ENCODE measurements around the gene LONRF2.

Gene LONRF2

DNA sequence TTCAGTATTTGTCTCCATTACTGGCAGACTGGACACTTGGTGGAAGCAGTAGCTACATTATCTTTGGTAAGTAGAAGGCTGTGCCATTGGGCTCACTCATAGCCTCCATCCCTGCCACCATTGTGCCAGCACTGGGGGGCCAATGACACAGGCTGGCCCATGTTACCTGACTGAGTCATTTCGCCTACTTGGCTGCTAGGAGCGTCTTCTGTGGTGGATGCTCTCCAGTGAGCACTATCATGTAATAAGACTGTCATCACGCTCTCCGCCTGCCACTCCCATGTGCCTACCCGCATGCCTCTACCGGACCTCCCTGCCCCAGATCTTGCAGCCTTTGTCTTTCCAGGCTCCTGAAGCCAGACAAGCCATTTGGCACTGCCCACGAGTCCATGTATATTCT lies 56.2 kb downstream of the LONRF2 start:
- H3K27me3 ChIP-seq (replicated peaks; ENCODE audit: control insufficient read depth, insufficient read depth, low read length): no peaks in the 10 kb centered on the region; the same call in 1 of the 2 replicates
- no peak overlapping the region for H3K4me3 ChIP-seq (replicated peaks; ENCODE audit: low read depth, low read length)
- TF ChIP-seq CTCF (IDR thresholded peaks at IDR 0.05; ENCODE audit: insufficient read depth, low read length, poor library complexity, severe bottlenecking): no peak
- H3K36me3 ChIP-seq (ENCODE audit: control insufficient read depth, insufficient read depth, low read length): no peaks in the 10 kb centered on the region
- DNase-seq (ENCODE audit: extremely low read depth, insufficient read length): no peak

GRCh38 chr2:100265226-100265625 lies 57.1 kb downstream of the LONRF2 start:
- no peak overlapping the region for H3K4me3 ChIP-seq (replicated peaks; ENCODE audit: low read depth, low read length)
- no peaks in the 10 kb centered on the region for H3K36me3 ChIP-seq (ENCODE audit: control insufficient read depth, insufficient read depth, low read length)
- DNase-seq (ENCODE audit: extremely low read depth, insufficient read length): no peak
- TF ChIP-seq CTCF (IDR thresholded peaks at IDR 0.05; ENCODE audit: insufficient read depth, low read length, poor library complexity, severe bottlenecking): no peak
- H3K27me3 ChIP-seq (replicated peaks; ENCODE audit: control insufficient read depth, insufficient read depth, low read length): no peaks in the 10 kb centered on the region; the same call in 1 of the 2 replicates

- Histone ChIP-seq H3K4me3 (replicated peaks; ENCODE audit: low read depth, low read length) (no peak overlapping the region), H3K36me3 (ENCODE audit: control insufficient read depth, insufficient read depth, low read length) (no peaks in the 10 kb centered on the region), H3K27me3 (replicated peaks; ENCODE audit: control insufficient read depth, insufficient read depth, low read length) (no peaks in the 10 kb centered on the region; the same call in 1 of the 2 replicates)
- DNase-seq (ENCODE audit: extremely low read depth, insufficient read length): no peak
- TF ChIP-seq CTCF (IDR thresholded peaks at IDR 0.05; ENCODE audit: insufficient read depth, low read length, poor library complexity, severe bottlenecking): no peak
These were observed 57.6 kb downstream of the LONRF2 start for GRCh38 chr2:100264651-100265050.

DNA sequence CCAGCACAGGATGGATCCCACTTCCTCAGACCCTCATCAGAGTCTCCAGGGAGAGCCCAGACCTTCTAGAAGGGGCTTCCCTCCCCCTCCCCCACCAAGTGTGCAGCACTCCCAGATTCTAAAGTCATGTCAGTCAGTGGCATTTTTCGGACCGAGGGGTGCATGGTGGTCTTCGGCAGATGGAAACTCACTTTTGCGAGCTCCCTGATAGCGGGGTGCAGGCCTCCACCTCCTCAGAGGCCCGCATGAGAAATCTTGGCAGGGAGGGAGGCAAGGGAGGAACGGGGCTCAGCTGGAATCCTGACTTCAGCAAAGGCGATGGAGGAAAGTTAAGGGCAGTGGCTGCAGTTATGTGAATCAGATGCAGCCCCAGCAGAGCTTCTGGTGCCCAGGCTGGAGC lies 58.2 kb downstream of the LONRF2 start:
- Histone ChIP-seq H3K36me3 (ENCODE audit: control insufficient read depth, insufficient read depth, low read length) (no peaks in the 10 kb centered on the region), H3K4me3 (replicated peaks; ENCODE audit: low read depth, low read length) (no peak overlapping the region), H3K27me3 (replicated peaks; ENCODE audit: control insufficient read depth, insufficient read depth, low read length) (no peaks in the 10 kb centered on the region; the same call in 1 of the 2 replicates)
- no peak for TF ChIP-seq CTCF (IDR thresholded peaks at IDR 0.05; ENCODE audit: insufficient read depth, low read length, poor library complexity, severe bottlenecking)
- no peak for DNase-seq (ENCODE audit: extremely low read depth, insufficient read length)

DNA sequence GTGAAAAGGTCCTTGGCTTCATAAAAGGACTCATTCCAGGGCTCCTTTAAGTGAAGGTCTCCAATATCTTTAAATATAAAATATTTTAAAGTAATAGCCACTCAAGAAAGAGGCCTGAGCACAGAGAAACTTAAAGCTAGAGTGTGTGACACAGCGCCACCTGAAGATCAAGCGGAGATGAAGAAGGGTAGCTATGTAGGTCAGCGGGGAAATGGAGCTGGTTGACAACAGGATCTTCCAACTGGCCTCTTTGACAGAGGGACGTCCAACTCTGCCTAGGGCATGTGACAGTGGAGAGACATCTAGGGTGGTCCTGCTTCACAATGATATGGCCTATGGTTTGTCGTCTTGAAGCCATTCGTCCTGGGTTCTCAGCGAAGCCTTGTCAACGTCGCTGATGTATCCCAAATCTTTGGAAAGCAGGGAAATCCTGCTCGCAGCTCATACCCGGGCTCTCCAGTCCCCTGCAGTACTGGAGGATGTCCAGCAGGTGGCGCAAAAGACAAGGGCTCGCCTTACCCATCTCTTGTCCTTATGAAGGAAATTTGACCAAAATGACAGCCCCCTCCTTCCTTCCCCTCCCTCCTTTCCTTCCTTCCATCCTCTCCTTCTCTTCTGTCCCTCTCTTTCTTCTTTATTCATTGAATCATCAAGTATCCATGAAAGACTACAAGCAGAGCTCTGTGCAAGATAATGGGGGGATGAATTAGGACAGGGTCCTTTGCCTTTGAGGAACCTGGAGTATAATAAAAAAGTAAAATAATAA lies 59.6 kb downstream of the LONRF2 start:
- peak; percentile 94 for TF ChIP-seq CTCF (IDR thresholded peaks at IDR 0.05; ENCODE audit: insufficient read depth, low read length, poor library complexity, severe bottlenecking)
- no peak for DNase-seq (ENCODE audit: extremely low read depth, insufficient read length)
- no peaks in the 10 kb centered on the region for H3K36me3 ChIP-seq (ENCODE audit: control insufficient read depth, insufficient read depth, low read length)
- H3K27me3 ChIP-seq (replicated peaks; ENCODE audit: control insufficient read depth, insufficient read depth, low read length): no peaks in the 10 kb centered on the region; the same call in 1 of the 2 replicates
- H3K4me3 ChIP-seq (replicated peaks; ENCODE audit: low read depth, low read length): no peak overlapping the region

Measured in GM06990 (cell line).